GM12878 (cell line): ENCODE measurements around the gene LTK. TPM values are rescaled to one million over a fixed set of nuclear protein-coding genes. Genes with fewer than 3 reads are reported as not detected.

ENCODE experiments used
- BRCA1 ChIP-seq: IDR thresholded peaks from 2 replicates; pipeline ENCODE4 v1.6.1; 2011; ENCODE audit warnings: low read depth, low read length, improper control_type of control experiment
- CUX1 ChIP-seq: IDR thresholded peaks from 2 replicates; pipeline ENCODE4 v1.6.1; 2012; ENCODE audit warnings: improper control_type of control experiment, low read depth, low read length; ENCODE audit not compliant: insufficient replicate concordance
- EED ChIP-seq: sonication (generic); IDR thresholded peaks from 2 replicates; pipeline ENCODE4 v1.6.1; 2016; ENCODE audit warnings: antibody characterized with exemption, low read depth
- ELK1 ChIP-seq: IDR thresholded peaks from 2 replicates; pipeline ENCODE4 v1.6.1; 2012; ENCODE audit warnings: low read depth, low read length, improper control_type of control experiment
- FOS ChIP-seq: IDR thresholded peaks from 3 replicates; pipeline ENCODE4 v1.6.1; 2011; ENCODE audit warnings: borderline replicate concordance; ENCODE audit not compliant: insufficient read length; ENCODE audit errors: extremely low read depth
- GATAD2B ChIP-seq: fragments of 450-650 bp; conservative IDR thresholded peaks from 2 replicates; pipeline ENCODE4 v1.6.1; 2017; ENCODE audit warnings: low read depth, mild to moderate bottlenecking, moderate library complexity
- JUND ChIP-seq: IDR thresholded peaks from 2 replicates; pipeline ENCODE4 v1.6.1; 2012; ENCODE audit warnings: low read depth, mild to moderate bottlenecking, low read length, improper control_type of control experiment, moderate library complexity
- KLF5 ChIP-seq: fragments of 450-650 bp; IDR thresholded peaks from 2 replicates; pipeline ENCODE4 v1.6.1; 2014; ENCODE audit warnings: mild to moderate bottlenecking; ENCODE audit not compliant: partially characterized antibody
- NRF1 ChIP-seq: conservative IDR thresholded peaks from 2 replicates; pipeline ENCODE4 v1.6.1; 2011; ENCODE audit warnings: mild to moderate bottlenecking, low read depth, low read length, improper control_type of control experiment
- PML ChIP-seq: IDR thresholded peaks from 2 replicates; pipeline ENCODE4 v1.6.1; 2012; ENCODE audit warnings: low read length, inconsistent platforms
- RAD21 ChIP-seq: IDR thresholded peaks from 2 replicates; pipeline ENCODE4 v1.6.1; 2011; ENCODE audit warnings: mild to moderate bottlenecking, low read depth, low read length, moderate library complexity; ENCODE audit not compliant: insufficient read depth
- RCOR1 ChIP-seq: conservative IDR thresholded peaks from 2 replicates; pipeline ENCODE4 v1.6.1; 2012; ENCODE audit warnings: low read depth, low read length, improper control_type of control experiment
- SKIL ChIP-seq: fragments of 450-650 bp; IDR thresholded peaks from 2 replicates; pipeline ENCODE4 v1.6.1; 2017; ENCODE audit warnings: mild to moderate bottlenecking, low read depth, inconsistent platforms; ENCODE audit not compliant: poor library complexity, severe bottlenecking
- SMC3 ChIP-seq: IDR thresholded peaks from 2 replicates; pipeline ENCODE4 v1.6.1; 2011; ENCODE audit warnings: low read length, improper control_type of control experiment, borderline replicate concordance
- SP1 ChIP-seq: IDR thresholded peaks from one replicate; pipeline ENCODE4 v1.6.1; 2011; ENCODE audit warnings: low read depth, low read length
- SPI1 ChIP-seq: IDR thresholded peaks from 2 replicates; pipeline ENCODE4 v1.6.1; 2011; ENCODE audit warnings: low read depth, mild to moderate bottlenecking, low read length, moderate library complexity, borderline replicate concordance; ENCODE audit not compliant: insufficient read depth
- USF1 ChIP-seq: IDR thresholded peaks from 2 replicates; pipeline ENCODE4 v1.6.1; 2011; ENCODE audit warnings: borderline replicate concordance, low read depth, mild to moderate bottlenecking, moderate library complexity, mixed read lengths, low read length; ENCODE audit not compliant: insufficient read depth; ENCODE audit errors: extremely low read length
- USF2 ChIP-seq: IDR thresholded peaks from 2 replicates; pipeline ENCODE4 v1.6.1; 2011; ENCODE audit warnings: low read depth, low read length, improper control_type of control experiment, borderline replicate concordance
- WRNIP1 ChIP-seq: IDR thresholded peaks from 2 replicates; pipeline ENCODE4 v1.6.1; 2011; ENCODE audit warnings: low read depth, low read length, improper control_type of control experiment, borderline replicate concordance
- YBX1 ChIP-seq: fragments of 450-650 bp; IDR thresholded peaks from 2 replicates; pipeline ENCODE4 v1.6.1; 2016; ENCODE audit warnings: antibody characterized with exemption
- polyA plus RNA-seq, 11 experiments: library from polyadenylated mRNA; depleted of rRNA in 4 of 11; unstranded in 6 of 11; stranded (reverse) in 5 of 11; fragments of >200 nt; fragmentation: Nextera tagmentation in 4 of 11; fragmentation: Illumina TruSeq in 1 of 11; extraction: Ambion mirVana in 4 of 11; extraction: Trizol in 1 of 11; gene quantifications; 1 replicate in 1 of 11; 2 replicates in 10 of 11; pipeline versions ENCODE4 v1.2.1 to v1.2.3, GENCODE V29; 2011 to 2016; ENCODE audit warnings: inconsistent platforms in 2 of 11, missing spikeins in 2 of 11, low read depth in 1 of 11
- total RNA-seq, 4 experiments: library from RNA; depleted of rRNA in 3 of 4; stranded (reverse); fragments of >200 nt in 3 of 4; fragmentation: Illumina TruSeq in 1 of 4; extraction: Trizol in 1 of 4; gene quantifications; 2 replicates each; pipeline versions ENCODE4 v1.2.1 to v1.2.3, GENCODE V29; 2013 to 2021

LTK gene
- total and polyA plus RNA-seq, 10 of the 15 experiments (the other 5 are each of a cell fraction or from before 2014, with no cell fraction given) = 0.07 to 0.80 (median 0.20) TPM; not detected in 1

- TF ChIP-seq ELK1 (no peak), JUND (no peak), EED (peak; percentile 27; the same call in 1 of the 2 replicates), BRCA1 (no peak), KLF5 (peak; percentile 18), SMC3 (no peak; the same call in 1 of the 2 replicates), NRF1 (no peak), FOS (no peak), GATAD2B (no peak), YBX1 (no peak), SKIL (no peak), RCOR1 (no peak), RAD21 (no peak), USF2 (no peak), SP1 (peak; percentile 40), PML (no peak), SPI1 (no peak), CUX1 (no peak), WRNIP1 (no peak), USF1 (no peak)
Measured at GRCh38 chr15:41493205-41493901, 20.3 kb downstream of the LTK start, which contains the start of gene ITPKA (continued).
